ENCODE results near the gene ZNF358.

The ZNF358 gene

DNA sequence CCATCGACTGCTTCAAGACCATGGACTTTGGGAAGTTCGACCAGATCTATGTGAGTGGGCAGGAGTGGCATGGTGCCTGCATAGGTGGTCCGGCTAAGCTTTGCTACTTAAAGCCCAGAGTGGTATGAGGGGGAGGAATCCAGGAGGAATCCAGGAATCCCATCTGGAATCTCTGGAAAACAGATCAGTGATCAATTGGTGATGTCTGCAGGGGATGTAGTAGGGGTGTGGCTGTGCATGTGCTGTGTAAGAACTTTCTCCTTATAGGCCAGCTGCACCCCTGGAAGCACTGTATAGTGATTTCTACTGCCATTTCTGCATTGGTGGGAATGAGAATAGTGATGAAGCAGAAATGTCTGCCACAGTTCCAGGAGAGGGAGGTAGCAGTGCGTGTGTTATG lies 43.2 kb downstream of the ZNF358 start:
- DNase-seq (ENCODE audit: low read depth) = no peak

DNA sequence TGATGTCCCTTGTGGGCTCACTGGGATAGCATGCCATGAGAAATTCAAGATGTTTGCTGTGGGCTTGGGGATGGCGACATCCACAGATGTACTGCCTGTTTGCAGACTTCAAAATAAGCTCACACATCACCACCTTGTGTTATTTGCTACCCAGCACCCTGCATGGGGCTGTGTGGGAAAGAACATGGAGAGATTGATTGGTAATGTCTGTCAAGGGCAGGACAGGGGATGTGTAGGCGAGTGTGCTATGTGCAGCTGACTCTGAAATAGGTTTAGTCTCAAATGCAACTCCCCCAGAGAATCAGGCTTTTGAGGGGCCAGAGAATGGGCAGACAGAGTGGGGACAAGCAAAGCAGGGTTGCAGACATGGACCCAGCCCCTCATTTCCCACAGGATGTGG lies 44.4 kb downstream of the ZNF358 start:
- DNase-seq (ENCODE audit: low read depth) = no peak

DNA sequence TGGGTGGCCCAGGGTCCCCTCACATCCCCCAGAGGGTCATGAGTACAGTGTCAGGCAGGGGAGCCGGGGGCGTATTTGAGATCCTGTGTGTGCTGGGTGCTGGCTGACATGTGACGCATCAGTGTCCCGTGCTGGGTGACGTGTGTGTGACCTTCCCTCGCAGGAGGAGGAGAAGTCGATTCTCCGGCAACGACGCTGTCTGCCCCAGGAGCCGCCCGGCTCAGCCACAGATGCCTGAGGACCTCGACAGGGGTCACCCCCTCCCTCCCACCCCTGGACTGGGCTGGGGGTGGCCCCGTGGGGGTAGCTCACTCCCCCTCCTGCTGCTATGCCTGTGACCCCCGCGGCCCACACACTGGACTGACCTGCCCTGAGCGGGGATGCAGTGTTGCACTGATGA lies 45.4 kb downstream of the ZNF358 start:
- DNase-seq (ENCODE audit: low read depth) = no peak

DNA sequence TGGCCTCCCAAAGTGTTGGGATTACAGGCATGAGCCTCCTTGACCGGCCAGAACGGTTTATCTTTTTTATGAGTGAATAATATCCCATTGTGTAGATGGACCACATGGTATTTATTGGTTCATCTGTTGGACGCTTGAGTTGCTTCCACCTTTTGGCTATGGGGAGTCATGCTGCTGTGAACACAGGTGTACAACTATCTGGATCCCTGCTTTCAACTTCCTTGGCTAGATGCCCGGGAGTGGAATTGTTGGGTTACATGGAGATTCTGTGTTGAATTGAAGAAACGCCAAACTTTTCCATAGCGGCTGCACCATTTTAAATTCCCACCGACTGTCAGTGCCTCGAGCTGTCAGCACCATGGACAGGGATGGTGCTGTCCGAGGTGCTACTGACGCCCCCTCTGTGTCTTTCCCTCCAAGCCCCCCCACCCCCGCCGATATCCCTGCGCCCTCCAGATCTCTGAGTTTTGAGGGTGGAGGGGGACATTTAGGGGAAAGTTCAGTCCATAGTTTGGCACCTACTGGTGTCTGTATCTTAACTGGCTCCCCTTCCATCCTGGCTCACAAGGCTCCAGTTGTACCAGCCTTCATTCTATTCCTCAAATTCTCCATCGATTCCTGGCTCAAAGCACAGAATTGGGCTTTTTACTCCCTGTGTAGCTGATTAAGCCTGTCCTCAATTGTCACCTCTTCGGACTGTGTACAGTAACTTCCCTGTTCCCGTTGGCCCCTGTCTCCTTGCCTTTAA lies 46.9 kb downstream of the ZNF358 start:
- DNase-seq (ENCODE audit: low read depth) = no peak

DNA sequence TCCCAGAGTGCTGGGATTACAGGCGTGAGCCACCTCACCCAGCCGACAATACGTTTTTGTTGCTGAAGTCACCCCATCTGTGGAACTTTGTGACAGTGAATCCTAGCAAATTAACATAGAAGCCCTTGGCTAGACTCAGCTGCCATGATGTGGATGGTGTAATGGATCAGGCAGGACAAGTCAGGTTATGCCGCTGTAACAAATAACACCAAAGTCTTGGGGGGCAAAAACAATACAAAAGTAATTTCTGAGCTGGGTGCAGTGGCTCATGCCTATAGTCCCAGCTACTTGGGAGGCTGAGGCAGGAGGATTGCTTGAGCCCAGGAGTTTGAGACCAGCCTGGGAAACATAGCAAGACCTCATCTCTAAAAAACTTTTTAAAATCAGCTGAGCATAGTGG lies 49.0 kb downstream of the ZNF358 start:
- DNase-seq (ENCODE audit: low read depth) = no peak

- DNase-seq (ENCODE audit: low read depth) = no peak
These were observed 49.4 kb downstream of the ZNF358 start for GRCh38 chr19:7565332-7565731.
